Transverse colon (tissue), 4 donors: ENCODE data around the gene LILRB2.

ENCODE experiments used
- CTCF ChIP-seq, 5 experiments: fragments of 200-600 bp in 3 of 5; fragments of 450-650 bp in 2 of 5; sonication (generic) in 3 of 5; IDR thresholded peaks; 1 replicate in 2 of 5; 2 replicates in 3 of 5; pipeline ENCODE4 v1.5.1; 2016 to 2017; ENCODE audit warnings: antibody characterized with exemption in 5 of 5, inconsistent platforms in 3 of 5, mild to moderate bottlenecking in 2 of 5, moderate library complexity in 1 of 5
- EP300 ChIP-seq: sonication (generic); formaldehyde crosslinking; IDR thresholded peaks from one replicate; pipeline ENCODE4 v1.6.1; 2017; ENCODE audit warnings: antibody characterized with exemption, low read depth
- POLR2A ChIP-seq: fragments of 450-650 bp; IDR thresholded peaks from one replicate; pipeline ENCODE4 v1.6.1; 2016; ENCODE audit warnings: antibody characterized with exemption, mild to moderate bottlenecking, moderate library complexity
- POLR2AphosphoS5 ChIP-seq, 3 donors: sonication (generic); formaldehyde crosslinking; IDR thresholded peaks; one replicate each; pipeline ENCODE4 v1.6.1; 2016; ENCODE audit warnings: antibody characterized with exemption in 3 of 3

- TF ChIP-seq POLR2AphosphoS5 (IDR thresholded peaks at IDR 0.05), result no peak
- TF ChIP-seq POLR2A, result no peak
- no peak for TF ChIP-seq EP300
- TF ChIP-seq CTCF (IDR thresholded peaks at IDR 0.05), result no peak
Observed at GRCh38 chr19:54282686-54283470, 2.0 kb upstream of the LILRB2 start.
